CD4-positive, alpha-beta memory T cell (primary cell): ENCODE data around the gene CIZ1. TPM values are rescaled to one million over a fixed set of nuclear protein-coding genes. Genes with fewer than 3 reads are reported as not detected.
A peak's percentile ranks its signal among the peaks of the same experiment; 100 is the strongest.
"Not testable (repeated sequence)": the region's sequence is repeated elsewhere in the genome, so short reads cannot be mapped to it uniquely, and the experiment has no call there.

Experiments
- CTCF ChIA-PET: fragments of 350-600 bp; sonication (Branson Sonifier 250); formaldehyde crosslinking; loops from one replicate; lab custom pipeline; 2021; ENCODE audit warnings: inconsistent platforms; ENCODE audit not compliant: partially characterized antibody; lab: Charles Lee
- POLR2A ChIA-PET: fragments of 350-600 bp; sonication (Branson Sonifier 250); formaldehyde crosslinking; loops from one replicate; lab custom pipeline; 2021; ENCODE audit not compliant: partially characterized antibody; lab: Charles Lee
- DNase-seq, 5 donors: peaks; one replicate each; pipeline versions ENCODE4 v3.0.0 to v3.0.0-alpha.2; 2020 to 2022; ENCODE audit warnings: mixed read lengths in 1 of 5
- H3K27ac ChIP-seq: one replicate; pipeline ENCODE4 v1.7.0; 2013; ENCODE audit warnings: low read depth, low read length
- H3K27me3 ChIP-seq: 2 replicates; pipeline ENCODE4 v1.7.0; 2013; ENCODE audit warnings: mild to moderate bottlenecking, low read length, moderate library complexity; ENCODE audit not compliant: insufficient read depth
- H3K36me3 ChIP-seq: 2 replicates; pipeline ENCODE4 v1.7.0; 2013; ENCODE audit warnings: mild to moderate bottlenecking, low read length, moderate library complexity; ENCODE audit not compliant: insufficient read depth
- H3K4me1 ChIP-seq: 2 replicates; pipeline ENCODE4 v1.7.0; 2013; ENCODE audit warnings: mild to moderate bottlenecking, low read length, moderate library complexity; ENCODE audit not compliant: insufficient read depth
- H3K4me3 ChIP-seq, 2 donors: one replicate each; pipeline ENCODE4 v1.7.0; 2013; ENCODE audit warnings: low read length in 2 of 2, mild to moderate bottlenecking in 1 of 2
- H3K9me3 ChIP-seq, 2 donors: one replicate each; pipeline ENCODE4 v1.7.0; 2013; ENCODE audit warnings: low read length in 2 of 2, control low read depth in 1 of 2; ENCODE audit not compliant: control insufficient read depth in 1 of 2
- H3K27ac Mint-ChIP-seq, 7 donors: one replicate each; pipeline ENCODE4 v1.8.0; 2020 to 2021; ENCODE audit warnings: mixed read lengths in 7 of 7, mild to moderate bottlenecking in 6 of 7, inconsistent platforms in 3 of 7, moderate library complexity in 3 of 7
- H3K27me3 Mint-ChIP-seq, 2 donors: one replicate each; pipeline ENCODE4 v1.8.0; 2020 to 2021; ENCODE audit warnings: mixed read lengths in 2 of 2
- H3K36me3 Mint-ChIP-seq, 2 donors: one replicate each; pipeline ENCODE4 v1.8.0; 2020 to 2021; ENCODE audit warnings: mixed read lengths in 2 of 2, inconsistent platforms in 1 of 2, mild to moderate bottlenecking in 1 of 2
- H3K4me1 Mint-ChIP-seq, 4 donors: one replicate each; pipeline ENCODE4 v1.8.0; 2020 to 2021; ENCODE audit warnings: mixed read lengths in 4 of 4, mild to moderate bottlenecking in 1 of 4
- H3K4me3 Mint-ChIP-seq, 8 donors: one replicate each; pipeline ENCODE4 v1.8.0; 2020 to 2021; ENCODE audit warnings: mixed read lengths in 8 of 8, mild to moderate bottlenecking in 7 of 8, moderate library complexity in 6 of 8, inconsistent platforms in 3 of 8
- H3K9me3 Mint-ChIP-seq, 8 donors: one replicate each; pipeline ENCODE4 v1.8.0; 2020 to 2021; ENCODE audit warnings: mixed read lengths in 8 of 8, mild to moderate bottlenecking in 5 of 8, inconsistent platforms in 3 of 8, moderate library complexity in 1 of 8
- intact Hi-C: fragments of 100-400 bp; cut with micrococcal nuclease; formaldehyde crosslinking; loops from one replicate; pipeline ENCODE4 v1.15.1; 2023
- polyA plus RNA-seq, 2 donors: library from polyadenylated mRNA; unstranded; fragments of 300-500 nt; fragmentation: Illumina TruSeq; gene quantifications; one replicate each; pipeline ENCODE4 v1.2.3, GENCODE V29; 2021
- total RNA-seq, 2 experiments: library from RNA; stranded (reverse); gene quantifications; one replicate each; pipeline ENCODE4 v1.2.3, GENCODE V29; 2021

Gene CIZ1
- total and polyA plus RNA-seq, 4 experiments from 2014 or later, result 3.1 to 165 (median 97.3) TPM

- H3K27ac ChIP-seq, H3K9me3 ChIP-seq, CTCF ChIA-PET, intact Hi-C loops, H3K4me3 Mint-ChIP-seq, H3K4me3 ChIP-seq, DNase-seq, H3K36me3 ChIP-seq, H3K36me3 Mint-ChIP-seq, H3K27me3 ChIP-seq, H3K27me3 Mint-ChIP-seq, POLR2A ChIA-PET, H3K9me3 Mint-ChIP-seq: not testable (repeated sequence)
- peaks cover 12 to 29% (median 21%) of the 10 kb centered on the region in 4 donors for H3K4me1 Mint-ChIP-seq
- H3K4me1 ChIP-seq, result peaks cover 20% of the 10 kb centered on the region
- peak overlapping the region in 1 of 7 donors; percentile 64 for H3K27ac Mint-ChIP-seq
Measured at GRCh38 chr9:128131346-128131745, 60.0 kb downstream of the CIZ1 start.

GRCh38 chr9:128130651-128131050 is 60.7 kb downstream of the CIZ1 start:
- H3K36me3 ChIP-seq, H3K27me3 Mint-ChIP-seq, H3K27ac ChIP-seq, H3K4me3 Mint-ChIP-seq, H3K9me3 Mint-ChIP-seq, POLR2A ChIA-PET, H3K36me3 Mint-ChIP-seq, H3K4me3 ChIP-seq, H3K9me3 ChIP-seq, H3K27me3 ChIP-seq, intact Hi-C loops, DNase-seq: not testable (repeated sequence)
- CTCF ChIA-PET, result interaction anchor here (0.8 kb wide), 1 partner anchor 12 kb away, joined by 4 read pairs; no protein-coding TSS in a partner anchor
- H3K4me1 ChIP-seq, result peaks cover 26% of the 10 kb centered on the region
- peaks cover 17 to 35% (median 24%) of the 10 kb centered on the region in 4 donors for H3K4me1 Mint-ChIP-seq
- H3K27ac Mint-ChIP-seq, result peak overlapping the region in 1 of 7 donors; percentile 31

GRCh38 chr9:128129976-128130590 is 61.3 kb downstream of the CIZ1 start:
- H3K27me3 Mint-ChIP-seq, H3K9me3 Mint-ChIP-seq, H3K27ac ChIP-seq, H3K9me3 ChIP-seq, H3K27me3 ChIP-seq, H3K36me3 ChIP-seq, H3K4me3 ChIP-seq: not testable (repeated sequence)
- Mint-ChIP-seq H3K4me1 (peaks cover 20 to 40% (median 28%) of the 10 kb centered on the region in 4 donors), H3K27ac (peak overlapping the region in 5 of 7 donors; percentile 29 to 100 (median 50)), H3K4me3 (peak overlapping the region; percentile 62 to 100 (median 82)), H3K36me3 (peaks cover 0 to 11% of the 10 kb centered on the region in 2 donors)
- POLR2A ChIA-PET, result interaction anchor here (2.1 kb wide), 1 partner anchor 16 kb away, joined by 11 read pairs; no protein-coding TSS in a partner anchor
- CTCF ChIA-PET, result interaction anchor here (0.8 to 2.2 kb wide), 4 partner anchors 12 to 31 kb away, joined by 3 to 10 read pairs (median 6); no protein-coding TSS in a partner anchor
- peak; percentile 22 to 62 (median 43) for DNase-seq
- intact Hi-C loops, result loop anchor here (10.0 kb wide), 1 partner anchor 395 kb away; the partner anchor contains the start of gene TOR2A
- H3K4me1 ChIP-seq, result peaks cover 32% of the 10 kb centered on the region

GRCh38 chr9:128128836-128129590 is 62.4 kb downstream of the CIZ1 start:
- Mint-ChIP-seq H3K36me3 (peaks cover 0 to 15% of the 10 kb centered on the region in 2 donors), H3K27ac (peak overlapping the region; percentile 74 to 100 (median 95)), H3K4me3 (peak overlapping the region; percentile 96 to 100 (median 99)), H3K9me3 (peaks cover 0 to 2% (median 0%) of the 10 kb centered on the region in 8 donors), H3K27me3 (peaks cover 0 to 2% of the 10 kb centered on the region in 2 donors), H3K4me1 (peaks cover 24 to 46% (median 33%) of the 10 kb centered on the region in 4 donors)
- peak overlapping the region; percentile 81 for H3K27ac ChIP-seq
- no peaks in the 10 kb centered on the region for H3K9me3 ChIP-seq
- peaks cover 37% of the 10 kb centered on the region for H3K4me1 ChIP-seq
- intact Hi-C loops, result loop anchor here (1.0 to 10.0 kb wide), 7 partner anchors 12 to 394 kb away; partner anchors contain the start of genes BBLN, CIZ1, COQ4 and NAIF1
- POLR2A ChIA-PET, result interaction anchor here (0.6 to 2.5 kb wide), 12 partner anchors 9 to 521 kb away, joined by 3 to 21 read pairs (median 6); partner anchors contain the start of genes BBLN, GOLGA2, NAIF1 and SLC25A25
- DNase-seq, result peak in 1 of 5 donors; percentile 11
- peaks cover 6% of the 10 kb centered on the region for H3K36me3 ChIP-seq
- no peaks in the 10 kb centered on the region for H3K27me3 ChIP-seq
- CTCF ChIA-PET, result interaction anchor here (0.6 to 2.2 kb wide), 9 partner anchors 11 to 666 kb away, joined by 3 to 10 read pairs (median 6); no protein-coding TSS in a partner anchor
- H3K4me3 ChIP-seq, result peak overlapping the region; percentile 86 to 95

- Mint-ChIP-seq H3K4me3 (peak overlapping the region; percentile 96 to 100 (median 99)), H3K27me3 (peaks cover 0 to 2% of the 10 kb centered on the region in 2 donors), H3K27ac (peak overlapping the region; percentile 98 to 100 (median 99)), H3K9me3 (peaks cover 0 to 2% (median 0%) of the 10 kb centered on the region in 8 donors), H3K4me1 (peaks cover 24 to 46% (median 33%) of the 10 kb centered on the region in 4 donors), H3K36me3 (peaks cover 0 to 20% of the 10 kb centered on the region in 2 donors)
- H3K27me3 ChIP-seq, result no peaks in the 10 kb centered on the region
- no peaks in the 10 kb centered on the region for H3K9me3 ChIP-seq
- peaks cover 37% of the 10 kb centered on the region for H3K4me1 ChIP-seq
- ChIA-PET CTCF (interaction anchor here (0.6 to 2.2 kb wide), 8 partner anchors 10 to 665 kb away, joined by 3 to 10 read pairs (median 6); no protein-coding TSS in a partner anchor), POLR2A (interaction anchor here (0.6 to 2.5 kb wide), 15 partner anchors 8 to 520 kb away, joined by 3 to 21 read pairs (median 5); partner anchors contain the start of genes BBLN, GOLGA2, NAIF1 and SLC25A25)
- H3K4me3 ChIP-seq, result peak overlapping the region; percentile 86 to 95
- H3K36me3 ChIP-seq, result peaks cover 12% of the 10 kb centered on the region
- intact Hi-C loops, result loop anchor here (1.0 to 10.0 kb wide), 7 partner anchors 11 to 393 kb away; partner anchors contain the start of genes BBLN, CIZ1, COQ4 and NAIF1
- peak overlapping the region; percentile 81 for H3K27ac ChIP-seq
- DNase-seq, result peak; percentile 90 to 94 (median 93)
Measured at GRCh38 chr9:128127990-128128835, 63.2 kb downstream of the CIZ1 start.

- Mint-ChIP-seq H3K36me3 (peaks cover 0 to 23% of the 10 kb centered on the region in 2 donors), H3K27me3 (peaks cover 0 to under 1% of the 10 kb centered on the region in 2 donors), H3K27ac (peak within 1 kb of the TSS; percentile 98 to 100 (median 99)), H3K4me1 (peaks cover 24 to 46% (median 33%) of the 10 kb centered on the region in 4 donors), H3K4me3 (peak within 1 kb of the TSS; percentile 96 to 100 (median 99)), H3K9me3 (peaks cover 0 to 2% (median 0%) of the 10 kb centered on the region in 8 donors)
- H3K27me3 ChIP-seq, result no peaks in the 10 kb centered on the region
- H3K36me3 ChIP-seq, result peaks cover 12% of the 10 kb centered on the region
- no peaks in the 10 kb centered on the region for H3K9me3 ChIP-seq
- CTCF ChIA-PET, result interaction anchor here (1.5 to 2.2 kb wide), 3 partner anchors 10 to 30 kb away, joined by 4 to 10 read pairs (median 6); no protein-coding TSS in a partner anchor
- peak; percentile 82 to 87 (median 84) for DNase-seq
- peak within 1 kb of the TSS; percentile 81 for H3K27ac ChIP-seq
- POLR2A ChIA-PET, result interaction anchor here (0.8 to 2.5 kb wide), 12 partner anchors 8 to 348 kb away, joined by 3 to 21 read pairs (median 5); partner anchors contain the start of genes BBLN, GOLGA2, NAIF1 and SLC25A25
- intact Hi-C loops, result loop anchor here (10.0 kb wide), 1 partner anchor 393 kb away; the partner anchor contains the start of gene TOR2A
- peak within 1 kb of the TSS; percentile 86 to 95 for H3K4me3 ChIP-seq
- H3K4me1 ChIP-seq, result peaks cover 37% of the 10 kb centered on the region
Measured at GRCh38 chr9:128127568-128127989, 63.8 kb downstream of the CIZ1 start, which contains the start of gene PTGES2. Gene PTGES2 (minus strand): TSS chr9:128127729. CDS start chr9:128127717, 12 bp downstream.
